Measurements from ENCODE around the gene TNFRSF9.
A peak's percentile ranks its signal among the peaks of the same experiment; 100 is the strongest.
"Not testable (repeated sequence)": the region's sequence is repeated elsewhere in the genome, so short reads cannot be mapped to it uniquely, and the experiment has no call there.

Gene TNFRSF9

GRCh38 chr1:7960867-7961215 lies 20.2 kb upstream of the TNFRSF9 start:
- DNase-seq, result no peak

- DNase-seq, result no peak
These were observed 19.5 kb upstream of the TNFRSF9 start for GRCh38 chr1:7960165-7960564.

GRCh38 chr1:7956218-7957032 lies 15.8 kb upstream of the TNFRSF9 start:
- DNase-seq, result no peak

GRCh38 chr1:7954683-7955082 lies 14.0 kb upstream of the TNFRSF9 start:
- DNase-seq, result no peak

- peak; percentile 16 for DNase-seq
These were observed 13.4 kb upstream of the TNFRSF9 start for GRCh38 chr1:7953850-7954609.

- not testable (repeated sequence) for DNase-seq
These were observed 12.2 kb upstream of the TNFRSF9 start for GRCh38 chr1:7952791-7953190.

GRCh38 chr1:7948960-7949359 lies 8.3 kb upstream of the TNFRSF9 start:
- no peak for DNase-seq

GRCh38 chr1:7943251-7943650 lies 2.6 kb upstream of the TNFRSF9 start:
- no peak for DNase-seq

- DNase-seq, result no peak
These were observed 1.7 kb upstream of the TNFRSF9 start for GRCh38 chr1:7942214-7942921.

- no peak for DNase-seq
These were observed 776 bp upstream of the TNFRSF9 start for GRCh38 chr1:7941437-7941793.

GRCh38 chr1:7940034-7940433 lies 605 bp downstream of the TNFRSF9 start:
- DNase-seq, result no peak

- DNase-seq, result no peak
These were observed 2.6 kb downstream of the TNFRSF9 start for GRCh38 chr1:7938070-7938469.

GRCh38 chr1:7932524-7933138 lies 8.0 kb downstream of the TNFRSF9 start:
- no peak for DNase-seq

- no peak for DNase-seq
These were observed 9.2 kb downstream of the TNFRSF9 start for GRCh38 chr1:7931446-7931812.

- DNase-seq, result no peak
These were observed 9.8 kb downstream of the TNFRSF9 start for GRCh38 chr1:7930645-7931445.

- no peak for DNase-seq
These were observed 11.0 kb downstream of the TNFRSF9 start for GRCh38 chr1:7929637-7930036.

GRCh38 chr1:7928247-7928646 lies 12.4 kb downstream of the TNFRSF9 start:
- DNase-seq, result no peak

- not testable (repeated sequence) for DNase-seq
These were observed 13.6 kb downstream of the TNFRSF9 start for GRCh38 chr1:7927061-7927460.

GRCh38 chr1:7922301-7922700 lies 18.3 kb downstream of the TNFRSF9 start:
- DNase-seq, result no peak

GRCh38 chr1:7921796-7922195 lies 18.8 kb downstream of the TNFRSF9 start:
- no peak for DNase-seq

GRCh38 chr1:7919880-7920279 lies 20.8 kb downstream of the TNFRSF9 start:
- no peak for DNase-seq

GRCh38 chr1:7917971-7918370 lies 22.7 kb downstream of the TNFRSF9 start:
- not testable (repeated sequence) for DNase-seq

- no peak for DNase-seq
These were observed 24.2 kb downstream of the TNFRSF9 start for GRCh38 chr1:7916501-7916830.

Measured in NCI-H187 treated with DMSO at 0.1 percent for 48 hours (cell line).